NT2/D1 (cell line): Measurements from ENCODE around the gene PFDN1.

ENCODE experiments used
- YY1 ChIP-seq: IDR thresholded peaks from 2 replicates; pipeline ENCODE4 v1.6.1; 2011; ENCODE audit not compliant: insufficient read length, insufficient read depth
- ZNF274 ChIP-seq: IDR thresholded peaks from 2 replicates; pipeline ENCODE4 v1.6.1; 2011; ENCODE audit warnings: mild to moderate bottlenecking, low read depth, low read length

DNA sequence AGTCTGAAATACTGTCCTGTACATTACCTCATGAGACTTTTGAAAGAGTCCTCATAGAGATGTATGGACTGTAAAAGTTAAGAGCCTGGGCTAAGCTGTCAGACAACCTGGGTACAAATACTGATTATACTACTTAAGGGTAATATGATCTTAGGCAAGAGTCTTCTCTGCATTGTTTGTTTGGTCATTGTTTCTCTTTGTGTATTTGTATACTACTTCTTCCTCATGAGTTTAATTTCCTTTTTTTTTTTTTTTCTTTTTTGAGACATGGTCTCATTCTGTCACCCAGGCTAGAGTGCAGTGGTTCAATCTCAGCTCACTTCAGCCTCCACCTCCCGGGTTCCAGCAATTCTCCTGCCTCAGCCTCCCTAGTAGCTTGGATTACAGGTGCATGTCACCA lies 2.6 kb upstream of the PFDN1 start:
- no peak for TF ChIP-seq YY1
- TF ChIP-seq ZNF274 = no peak
